ENCODE data around the gene RPL14. TPM values are rescaled to one million over a fixed set of nuclear protein-coding genes. Genes with fewer than 3 reads are reported as not detected.
A peak's percentile ranks its signal among the peaks of the same experiment; 100 is the strongest.

RPL14 gene
- total and polyA plus RNA-seq, 8 donors, result 163 to 2,267 (median 564) TPM

DNA sequence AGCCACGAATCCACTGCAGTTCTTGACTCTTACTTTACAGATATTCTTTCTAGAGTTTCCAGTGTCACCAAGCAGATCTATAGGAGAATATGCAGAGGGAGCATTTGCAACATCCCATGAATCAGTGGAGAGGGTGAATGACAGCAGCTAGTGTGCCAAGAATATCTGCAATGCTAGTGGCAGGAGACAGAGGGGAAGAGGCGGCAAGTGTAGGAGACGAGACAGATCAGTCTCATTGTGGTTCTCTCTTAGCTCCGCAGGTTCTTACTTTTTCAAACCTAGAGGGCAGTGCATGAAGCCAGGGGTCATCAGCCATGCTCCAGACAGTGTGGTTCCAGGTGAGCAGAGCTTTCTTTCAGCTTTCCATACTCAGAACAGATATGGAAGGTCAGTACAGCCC is 20.5 kb downstream of the RPL14 start:
- DNase-seq, result no peak
- H3K27me3 ChIP-seq, result no peaks in the 10 kb centered on the region
- WGBS, 5 donors, result 36 to 51% (median 42%) methylated on average over 4 of the region's 4 CpGs
- H3K27ac ChIP-seq, result no peak overlapping the region
- no peak for TF ChIP-seq POLR2A (IDR thresholded peaks at IDR 0.05)
- TF ChIP-seq POLR2AphosphoS5 (IDR thresholded peaks at IDR 0.05), result no peak
- TF ChIP-seq, protein P1, sequence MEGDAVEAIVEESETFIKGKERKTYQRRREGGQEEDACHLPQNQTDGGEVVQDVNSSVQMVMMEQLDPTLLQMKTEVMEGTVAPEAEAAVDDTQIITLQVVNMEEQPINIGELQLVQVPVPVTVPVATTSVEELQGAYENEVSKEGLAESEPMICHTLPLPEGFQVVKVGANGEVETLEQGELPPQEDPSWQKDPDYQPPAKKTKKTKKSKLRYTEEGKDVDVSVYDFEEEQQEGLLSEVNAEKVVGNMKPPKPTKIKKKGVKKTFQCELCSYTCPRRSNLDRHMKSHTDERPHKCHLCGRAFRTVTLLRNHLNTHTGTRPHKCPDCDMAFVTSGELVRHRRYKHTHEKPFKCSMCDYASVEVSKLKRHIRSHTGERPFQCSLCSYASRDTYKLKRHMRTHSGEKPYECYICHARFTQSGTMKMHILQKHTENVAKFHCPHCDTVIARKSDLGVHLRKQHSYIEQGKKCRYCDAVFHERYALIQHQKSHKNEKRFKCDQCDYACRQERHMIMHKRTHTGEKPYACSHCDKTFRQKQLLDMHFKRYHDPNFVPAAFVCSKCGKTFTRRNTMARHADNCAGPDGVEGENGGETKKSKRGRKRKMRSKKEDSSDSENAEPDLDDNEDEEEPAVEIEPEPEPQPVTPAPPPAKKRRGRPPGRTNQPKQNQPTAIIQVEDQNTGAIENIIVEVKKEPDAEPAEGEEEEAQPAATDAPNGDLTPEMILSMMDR (IDR thresholded peaks at IDR 0.05), result no peak
- no peak for TF ChIP-seq EP300 (IDR thresholded peaks at IDR 0.05)
- H3K4me3 ChIP-seq, result peak overlapping the region; percentile 76 to 84 (median 82)
- intact Hi-C loops (cut with DNase I; ENCODE audit: low total_unique reads), result no loop called here
- H3K4me1 ChIP-seq, result peaks cover 6 to 16% (median 12%) of the 10 kb centered on the region in 4 donors
- peaks cover 16 to 36% (median 34%) of the 10 kb centered on the region in 4 donors for H3K36me3 ChIP-seq
- H3K9me3 ChIP-seq, result no peaks in the 10 kb centered on the region

DNA sequence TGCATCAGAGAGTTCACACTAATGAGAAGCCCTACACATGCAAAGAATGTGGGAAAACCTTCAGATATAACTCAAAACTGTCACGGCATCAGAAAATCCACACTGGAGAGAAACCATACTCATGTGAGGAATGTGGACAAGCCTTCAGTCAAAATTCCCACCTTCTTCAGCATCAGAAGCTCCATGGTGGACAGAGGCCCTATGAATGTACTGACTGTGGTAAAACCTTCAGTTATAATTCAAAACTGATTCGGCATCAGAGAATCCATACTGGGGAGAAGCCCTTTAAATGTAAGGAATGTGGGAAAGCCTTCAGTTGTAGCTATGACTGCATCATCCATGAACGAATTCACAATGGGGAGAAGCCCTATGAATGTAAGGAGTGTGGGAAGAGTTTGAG is 30.0 kb downstream of the RPL14 start:
- no peak overlapping the region for H3K4me3 ChIP-seq
- TF ChIP-seq, protein P1 (IDR thresholded peaks at IDR 0.05), result no peak
- H3K4me1 ChIP-seq, result no peaks in the 10 kb centered on the region
- 93 to 97% (median 95%) methylated on average over 3 of the region's 3 CpGs for WGBS, 5 donors
- DNase-seq, result no peak
- H3K9me3 ChIP-seq, result peaks cover 14 to 29% (median 22%) of the 10 kb centered on the region in 4 donors
- H3K36me3 ChIP-seq, result peaks cover 29 to 71% (median 63%) of the 10 kb centered on the region in 4 donors
- no peaks in the 10 kb centered on the region for H3K27me3 ChIP-seq
- no peak overlapping the region for H3K27ac ChIP-seq
- intact Hi-C loops (cut with DNase I; ENCODE audit: low total_unique reads), result no loop called here

DNA sequence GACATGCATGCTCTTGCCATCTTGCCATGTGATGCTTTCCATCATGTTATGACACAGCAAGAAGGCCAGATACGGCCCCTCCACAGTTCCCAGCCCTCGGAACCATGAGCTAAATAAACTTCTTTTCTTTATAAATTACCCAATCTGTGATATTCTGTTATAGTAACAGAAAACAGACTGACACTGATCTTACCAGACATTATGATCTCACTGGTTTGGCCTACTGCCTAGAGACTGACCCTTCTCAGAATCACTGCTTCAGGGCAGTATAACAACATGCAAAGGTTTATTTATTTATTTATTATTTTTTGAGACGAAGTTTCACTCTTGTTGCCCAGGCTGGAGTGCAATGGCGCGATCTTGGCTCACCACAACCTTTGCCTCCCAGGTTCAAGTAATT is 33.8 kb downstream of the RPL14 start:
- intact Hi-C loops (cut with DNase I; ENCODE audit: low total_unique reads), result no loop called here
- DNase-seq, result no peak
- no peaks in the 10 kb centered on the region for H3K4me1 ChIP-seq
- peaks cover 19 to 33% (median 26%) of the 10 kb centered on the region in 4 donors for H3K36me3 ChIP-seq
- no peaks in the 10 kb centered on the region for H3K27me3 ChIP-seq
- H3K9me3 ChIP-seq, result peaks cover 14 to 29% (median 21%) of the 10 kb centered on the region in 4 donors
- 85 to 94% (median 90%) methylated on average over 5 of the region's 5 CpGs for WGBS, 5 donors
- TF ChIP-seq POLR2AphosphoS5 (IDR thresholded peaks at IDR 0.05), result no peak
- TF ChIP-seq, protein P1 (IDR thresholded peaks at IDR 0.05), result no peak
- H3K4me3 ChIP-seq, result no peak overlapping the region
- H3K27ac ChIP-seq, result no peak overlapping the region

DNA sequence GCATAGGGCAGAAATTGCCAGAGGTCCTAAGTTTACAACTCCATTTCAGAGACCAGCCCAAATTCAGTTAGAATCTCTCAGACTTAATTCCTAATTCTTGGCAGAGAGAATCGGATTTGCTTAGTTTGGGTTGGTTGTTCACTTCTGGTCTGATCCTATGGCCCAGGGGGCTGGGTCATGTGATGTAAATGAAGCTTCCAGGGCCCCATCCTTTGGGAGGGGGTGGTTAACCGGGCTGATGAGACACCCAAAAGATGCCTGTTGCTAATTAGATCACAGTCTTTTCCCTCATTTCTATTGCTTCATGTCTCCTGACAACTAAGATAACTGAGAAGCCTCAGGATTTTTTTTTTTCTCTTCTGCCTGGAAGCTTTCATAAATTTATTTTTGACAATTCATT is 37.6 kb downstream of the RPL14 start:
- TF ChIP-seq POLR2AphosphoS5 (IDR thresholded peaks at IDR 0.05), result no peak
- TF ChIP-seq POLR2A (IDR thresholded peaks at IDR 0.05), result no peak
- no peak for TF ChIP-seq EP300 (IDR thresholded peaks at IDR 0.05)
- TF ChIP-seq, protein P1 (IDR thresholded peaks at IDR 0.05), result no peak
- H3K9me3 ChIP-seq, result no peaks in the 10 kb centered on the region

More for the DNA sequence above, 37.6 kb downstream of the RPL14 start:
- Histone ChIP-seq H3K36me3 (no peaks in the 10 kb centered on the region), H3K27ac (no peak overlapping the region), H3K4me1 (no peaks in the 10 kb centered on the region), H3K4me3 (no peak overlapping the region), H3K27me3 (no peaks in the 10 kb centered on the region)
- WGBS, 5 donors, result 47 to 71% (median 55%) methylated on average over 2 of the region's 2 CpGs
- intact Hi-C loops (cut with DNase I; ENCODE audit: low total_unique reads), result no loop called here
- no peak for DNase-seq
